SK-N-SH (cell line): ENCODE results near the gene RFPL2. TPM values are rescaled to one million over a fixed set of nuclear protein-coding genes. Genes with fewer than 3 reads are reported as not detected.

ENCODE experiments used
- CTCF ChIA-PET: fragments of 300-600, 350-600 bp; formaldehyde crosslinking; extraction: SDS; loops from one replicate; lab custom pipeline; 2021; lab: Yijun Ruan, JAX
- POLR2A ChIA-PET: fragments of 350-600 bp; sonication (Branson Sonifier 250); formaldehyde crosslinking; extraction: SDS; loops from one replicate; lab custom pipeline; 2020; ENCODE audit warnings: antibody characterized with exemption, inconsistent platforms; lab: Yijun Ruan, JAX
- DNase-seq: peaks from one replicate; pipeline ENCODE4 v3.0.0; 2012
- H2AFZ ChIP-seq: fragments of 200-600 bp; sonication (generic); 2 replicates; pipeline ENCODE4 v1.8.1; 2016; ENCODE audit warnings: antibody characterized with exemption, mild to moderate bottlenecking, low read depth
- H3F3A ChIP-seq: fragments of 200-600 bp; sonication (generic); replicated peaks from 2 replicates; pipeline ENCODE3; 2016; ENCODE audit warnings: antibody characterized with exemption, mild to moderate bottlenecking; ENCODE audit not compliant: insufficient read depth
- H3K27ac ChIP-seq, 2 experiments: fragments of 200-500 bp in 1 of 2; fragments of 200-600 bp in 1 of 2; sonication (Bioruptor generic) in 1 of 2; sonication (generic), shearing (Covaris generic) in 1 of 2; 2 replicates each; pipeline versions ENCODE4 v1.5.1 to v1.6.1; 2014 to 2016; ENCODE audit warnings: low read depth in 2 of 2, inconsistent platforms in 1 of 2, low read length in 1 of 2, mild to moderate bottlenecking in 1 of 2, mixed read lengths in 1 of 2
- H3K27me3 ChIP-seq: fragments of 200-600 bp; sonication (generic), shearing (Covaris generic); 2 replicates; pipeline ENCODE4 v1.6.1; 2016; ENCODE audit warnings: mixed run types; ENCODE audit not compliant: insufficient read depth
- H3K36me3 ChIP-seq, 2 experiments: fragments of 200-500 bp in 1 of 2; fragments of 200-600 bp in 1 of 2; sonication (Bioruptor generic) in 1 of 2; sonication (generic) in 1 of 2; replicated peaks in 1 of 2; 2 replicates each; pipeline versions ENCODE3 to v1.5.1; 2014 to 2016; ENCODE audit warnings: low read length in 1 of 2, mild to moderate bottlenecking in 1 of 2; ENCODE audit not compliant: insufficient read depth in 2 of 2, control insufficient read depth in 1 of 2
- H3K4me1 ChIP-seq, 2 experiments: fragments of 200-500 bp in 1 of 2; fragments of 200-600 bp in 1 of 2; sonication (Bioruptor generic) in 1 of 2; sonication (generic), shearing (Covaris generic) in 1 of 2; 2 replicates each; pipeline versions ENCODE4 v1.5.1 to v1.6.1; 2014 to 2016; ENCODE audit warnings: low read depth in 1 of 2, low read length in 1 of 2, mixed run types in 1 of 2; ENCODE audit not compliant: insufficient read depth in 2 of 2, control insufficient read depth in 1 of 2
- H3K4me2 ChIP-seq: fragments of 200-600 bp; sonication (generic), shearing (Covaris generic); 2 replicates; pipeline ENCODE4 v1.6.1; 2017; ENCODE audit warnings: mixed run types
- H3K4me3 ChIP-seq, 2 experiments: fragments of 200-500 bp in 1 of 2; fragments of 200-600 bp in 1 of 2; sonication (Bioruptor generic) in 1 of 2; sonication (generic), shearing (Covaris generic) in 1 of 2; 2 replicates each; pipeline versions ENCODE4 v1.5.1 to v1.8.1; 2014 to 2016; ENCODE audit warnings: low read depth in 2 of 2, inconsistent platforms in 1 of 2, low read length in 1 of 2, mild to moderate bottlenecking in 1 of 2, mixed read lengths in 1 of 2, moderate library complexity in 1 of 2
- H3K79me2 ChIP-seq: fragments of 200-600 bp; sonication (generic); 2 replicates; pipeline ENCODE4 v1.8.1; 2017; ENCODE audit warnings: mild to moderate bottlenecking; ENCODE audit not compliant: insufficient read depth
- H3K9ac ChIP-seq: fragments of 200-600 bp; sonication (generic); 2 replicates; pipeline ENCODE4 v1.6.1; 2017; ENCODE audit warnings: mixed run types
- H3K9me2 ChIP-seq: fragments of 200-600 bp; sonication (generic); 2 replicates; pipeline ENCODE4 v1.6.1; 2017; ENCODE audit warnings: mixed run types
- H3K9me3 ChIP-seq: fragments of 200-600 bp; sonication (generic); 2 replicates; pipeline ENCODE4 v1.6.1; 2017; ENCODE audit warnings: mixed run types, mild to moderate bottlenecking, moderate library complexity
- H4K20me1 ChIP-seq: fragments of 200-600 bp; sonication (generic); 2 replicates; pipeline ENCODE4 v1.6.1; 2017; ENCODE audit warnings: mild to moderate bottlenecking, mixed run types; ENCODE audit not compliant: insufficient read depth
- CHD2 ChIP-seq: fragments of 150-350 bp; IDR thresholded peaks from 2 replicates; pipeline ENCODE4 v1.6.1; 2018; ENCODE audit warnings: low read length; ENCODE audit not compliant: partially characterized antibody
- ELF1 ChIP-seq: IDR thresholded peaks from 2 replicates; pipeline ENCODE4 v1.4.0; 2012
- EP300 ChIP-seq, 2 experiments: IDR thresholded peaks; 2 replicates each; pipeline versions ENCODE4 v1.4.0 to v1.6.1; 2012; ENCODE audit warnings: borderline replicate concordance in 1 of 2, low read depth in 1 of 2, low read length in 1 of 2
- FOSL2 ChIP-seq: IDR thresholded peaks from 2 replicates; pipeline ENCODE4 v1.4.0; 2012; ENCODE audit warnings: low read depth, mild to moderate bottlenecking, moderate library complexity, borderline replicate concordance
- FOXJ3 ChIP-seq: sonication (generic); formaldehyde crosslinking; IDR thresholded peaks from 2 replicates; pipeline ENCODE4 v1.5.1; 2020; ENCODE audit warnings: mild to moderate bottlenecking, missing genetic modification reagents
- GABPA ChIP-seq: IDR thresholded peaks from 2 replicates; pipeline ENCODE4 v1.4.0; 2012; ENCODE audit warnings: low read depth, mild to moderate bottlenecking
- MEF2A ChIP-seq: IDR thresholded peaks from 2 replicates; pipeline ENCODE4 v1.4.0; 2012; ENCODE audit warnings: low read depth, borderline replicate concordance
- MXI1 ChIP-seq: IDR thresholded peaks from 2 replicates; pipeline ENCODE4 v1.6.1; 2012; ENCODE audit warnings: mild to moderate bottlenecking, low read depth, low read length, improper control_type of control experiment
- NFIC ChIP-seq: IDR thresholded peaks from 2 replicates; pipeline ENCODE4 v1.4.0; 2012; ENCODE audit warnings: borderline replicate concordance
- NRF1 ChIP-seq: IDR thresholded peaks from 2 replicates; pipeline ENCODE4 v1.6.1; 2012; ENCODE audit warnings: low read depth, mild to moderate bottlenecking, low read length
- POLR2AphosphoS5 ChIP-seq: IDR thresholded peaks from 2 replicates; pipeline ENCODE4 v1.6.1; 2012; ENCODE audit warnings: low read depth, low read length
- RAD21 ChIP-seq: IDR thresholded peaks from 2 replicates; pipeline ENCODE4 v1.6.1; 2012; ENCODE audit warnings: mild to moderate bottlenecking, low read length
- RFX5 ChIP-seq: IDR thresholded peaks from 2 replicates; pipeline ENCODE4 v1.6.1; 2012; ENCODE audit warnings: mild to moderate bottlenecking, improper control_type of control experiment, low read length
- RXRA ChIP-seq: IDR thresholded peaks from 2 replicates; pipeline ENCODE4 v1.4.0; 2012; ENCODE audit warnings: low read depth, mild to moderate bottlenecking, borderline replicate concordance
- SMC3 ChIP-seq: IDR thresholded peaks from 2 replicates; pipeline ENCODE4 v1.6.1; 2012; ENCODE audit warnings: low read depth, low read length, improper control_type of control experiment
- TCF12 ChIP-seq: IDR thresholded peaks from 2 replicates; pipeline ENCODE4 v1.4.0; 2012
- YY1 ChIP-seq: IDR thresholded peaks from 2 replicates; pipeline ENCODE4 v1.4.0; 2012; ENCODE audit warnings: low read depth, mild to moderate bottlenecking
- ZBTB33 ChIP-seq: IDR thresholded peaks from 2 replicates; pipeline ENCODE4 v1.4.0; 2012; ENCODE audit warnings: low read depth, borderline replicate concordance
- WGBS: methylation state at CpG from one replicate; pipeline ENCODE4 v1.1.6; 2017; ENCODE audit warnings: low lambda C conversion rate; 5-methylcytosine and 5-hydroxymethylcytosine counted together
- polyA plus RNA-seq, 3 experiments: library from polyadenylated mRNA; depleted of rRNA; stranded (reverse); fragments of >200 nt; gene quantifications; 2 replicates each; pipeline ENCODE4 v1.2.3, GENCODE V29; 2012
- TF ChIP-seq, protein P1 (sequence below): IDR thresholded peaks from 2 replicates; pipeline ENCODE4 v1.4.0; 2012; ENCODE audit warnings: low read depth, borderline replicate concordance
- TF ChIP-seq, protein P2 (sequence below): IDR thresholded peaks from 2 replicates; pipeline ENCODE4 v1.6.1; 2012; ENCODE audit warnings: mild to moderate bottlenecking, low read depth, low read length, moderate library complexity
- TF ChIP-seq, protein P3 (sequence below): IDR thresholded peaks from 2 replicates; pipeline ENCODE4; 2012

RFPL2 gene
- polyA plus RNA-seq, 1 of the 3 experiments (the other 2 are of a cell fraction), result 0.05 TPM

DNA sequence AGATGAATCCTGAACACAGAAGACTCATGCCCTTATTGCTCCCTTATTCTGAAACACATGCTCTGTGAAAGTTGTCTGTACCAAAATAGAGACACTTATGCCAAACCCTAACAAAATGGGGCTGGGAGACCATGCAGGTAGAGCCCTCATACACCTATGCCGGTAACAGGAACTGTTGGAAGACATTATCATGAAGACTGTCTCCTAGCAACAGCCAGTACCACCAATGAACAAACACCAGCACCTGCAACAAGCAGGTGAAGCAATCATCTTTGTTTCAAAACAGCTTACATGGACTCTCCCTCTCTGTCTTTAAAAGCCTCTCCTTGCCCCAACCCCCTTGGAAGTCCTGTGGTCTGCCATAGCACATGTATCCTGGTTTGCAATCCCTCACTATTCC, 33.0 kb upstream of the RFPL2 start:
- H3K27ac ChIP-seq, result no peak overlapping the region
- no peaks in the 10 kb centered on the region for H3K27me3 ChIP-seq
- H3K9ac ChIP-seq, result no peak overlapping the region
- POLR2A ChIA-PET, result no interaction called here
- no peaks in the 10 kb centered on the region for H3K79me2 ChIP-seq
- H4K20me1 ChIP-seq, result no peaks in the 10 kb centered on the region
- H3K9me2 ChIP-seq, result no peaks in the 10 kb centered on the region
- no peak overlapping the region for H3K4me2 ChIP-seq
- no peak overlapping the region for H2AFZ ChIP-seq
- H3K36me3 ChIP-seq, result no peaks in the 10 kb centered on the region
- CTCF ChIA-PET, result interaction anchor here (1.6 to 2.9 kb wide), 2 partner anchors 29 to 36 kb away, joined by 7 to 9 read pairs; no protein-coding TSS in a partner anchor
- H3F3A ChIP-seq, result no peaks in the 10 kb centered on the region
- no peaks in the 10 kb centered on the region for H3K9me3 ChIP-seq
- H3K4me1 ChIP-seq, result no peaks in the 10 kb centered on the region
- no peak overlapping the region for H3K4me3 ChIP-seq
- WGBS, result 100% methylated on average over 1 of the region's 1 CpG
- DNase-seq, result no peak
- TF ChIP-seq NFIC (no peak), RAD21 (no peak)

- Histone ChIP-seq H3K27ac (no peak overlapping the region), H2AFZ (no peak overlapping the region), H4K20me1 (no peaks in the 10 kb centered on the region), H3K27me3 (no peaks in the 10 kb centered on the region), H3K36me3 (no peaks in the 10 kb centered on the region), H3K79me2 (no peaks in the 10 kb centered on the region), H3K4me2 (no peak overlapping the region), H3F3A (no peaks in the 10 kb centered on the region), H3K4me1 (no peaks in the 10 kb centered on the region), H3K9me2 (no peaks in the 10 kb centered on the region)
- CTCF ChIA-PET, result interaction anchor here (1.6 to 2.9 kb wide), 2 partner anchors 30 to 35 kb away, joined by 7 to 9 read pairs; no protein-coding TSS in a partner anchor
- WGBS, result 71% methylated on average over 8 of the region's 8 CpGs
- POLR2A ChIA-PET, result no interaction called here
- no peak for TF ChIP-seq MXI1
- no peak for TF ChIP-seq GABPA
- TF ChIP-seq EP300 (IDR thresholded peaks at IDR 0.05; ENCODE audit: borderline replicate concordance in 1 of 2, low read depth in 1 of 2, low read length in 1 of 2), result no peak
- no peak for TF ChIP-seq POLR2AphosphoS5
- no peak for TF ChIP-seq SMC3
- no peak for TF ChIP-seq FOXJ3 (CRISPR knock-in tag)
- no peak for TF ChIP-seq CHD2
- TF ChIP-seq MEF2A, result no peak
- no peak for TF ChIP-seq ELF1
- TF ChIP-seq NRF1, result no peak
- TF ChIP-seq YY1, result no peak
- no peak for TF ChIP-seq ZBTB33
- TF ChIP-seq TCF12, result no peak
- TF ChIP-seq, protein P1, sequence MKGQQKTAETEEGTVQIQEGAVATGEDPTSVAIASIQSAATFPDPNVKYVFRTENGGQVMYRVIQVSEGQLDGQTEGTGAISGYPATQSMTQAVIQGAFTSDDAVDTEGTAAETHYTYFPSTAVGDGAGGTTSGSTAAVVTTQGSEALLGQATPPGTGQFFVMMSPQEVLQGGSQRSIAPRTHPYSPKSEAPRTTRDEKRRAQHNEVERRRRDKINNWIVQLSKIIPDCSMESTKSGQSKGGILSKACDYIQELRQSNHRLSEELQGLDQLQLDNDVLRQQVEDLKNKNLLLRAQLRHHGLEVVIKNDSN, result no peak
- TF ChIP-seq FOSL2, result no peak
- TF ChIP-seq, protein P2, sequence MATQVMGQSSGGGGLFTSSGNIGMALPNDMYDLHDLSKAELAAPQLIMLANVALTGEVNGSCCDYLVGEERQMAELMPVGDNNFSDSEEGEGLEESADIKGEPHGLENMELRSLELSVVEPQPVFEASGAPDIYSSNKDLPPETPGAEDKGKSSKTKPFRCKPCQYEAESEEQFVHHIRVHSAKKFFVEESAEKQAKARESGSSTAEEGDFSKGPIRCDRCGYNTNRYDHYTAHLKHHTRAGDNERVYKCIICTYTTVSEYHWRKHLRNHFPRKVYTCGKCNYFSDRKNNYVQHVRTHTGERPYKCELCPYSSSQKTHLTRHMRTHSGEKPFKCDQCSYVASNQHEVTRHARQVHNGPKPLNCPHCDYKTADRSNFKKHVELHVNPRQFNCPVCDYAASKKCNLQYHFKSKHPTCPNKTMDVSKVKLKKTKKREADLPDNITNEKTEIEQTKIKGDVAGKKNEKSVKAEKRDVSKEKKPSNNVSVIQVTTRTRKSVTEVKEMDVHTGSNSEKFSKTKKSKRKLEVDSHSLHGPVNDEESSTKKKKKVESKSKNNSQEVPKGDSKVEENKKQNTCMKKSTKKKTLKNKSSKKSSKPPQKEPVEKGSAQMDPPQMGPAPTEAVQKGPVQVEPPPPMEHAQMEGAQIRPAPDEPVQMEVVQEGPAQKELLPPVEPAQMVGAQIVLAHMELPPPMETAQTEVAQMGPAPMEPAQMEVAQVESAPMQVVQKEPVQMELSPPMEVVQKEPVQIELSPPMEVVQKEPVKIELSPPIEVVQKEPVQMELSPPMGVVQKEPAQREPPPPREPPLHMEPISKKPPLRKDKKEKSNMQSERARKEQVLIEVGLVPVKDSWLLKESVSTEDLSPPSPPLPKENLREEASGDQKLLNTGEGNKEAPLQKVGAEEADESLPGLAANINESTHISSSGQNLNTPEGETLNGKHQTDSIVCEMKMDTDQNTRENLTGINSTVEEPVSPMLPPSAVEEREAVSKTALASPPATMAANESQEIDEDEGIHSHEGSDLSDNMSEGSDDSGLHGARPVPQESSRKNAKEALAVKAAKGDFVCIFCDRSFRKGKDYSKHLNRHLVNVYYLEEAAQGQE, result no peak
- TF ChIP-seq, protein P3, sequence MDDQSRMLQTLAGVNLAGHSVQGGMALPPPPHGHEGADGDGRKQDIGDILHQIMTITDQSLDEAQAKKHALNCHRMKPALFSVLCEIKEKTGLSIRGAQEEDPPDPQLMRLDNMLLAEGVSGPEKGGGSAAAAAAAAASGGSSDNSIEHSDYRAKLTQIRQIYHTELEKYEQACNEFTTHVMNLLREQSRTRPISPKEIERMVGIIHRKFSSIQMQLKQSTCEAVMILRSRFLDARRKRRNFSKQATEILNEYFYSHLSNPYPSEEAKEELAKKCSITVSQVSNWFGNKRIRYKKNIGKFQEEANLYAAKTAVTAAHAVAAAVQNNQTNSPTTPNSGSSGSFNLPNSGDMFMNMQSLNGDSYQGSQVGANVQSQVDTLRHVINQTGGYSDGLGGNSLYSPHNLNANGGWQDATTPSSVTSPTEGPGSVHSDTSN, result no peak
- no peak for TF ChIP-seq RFX5
- no peak for TF ChIP-seq RXRA
- TF ChIP-seq, all 33 proteins: peak for 0
- DNase-seq, result no peak
- no peaks in the 10 kb centered on the region for H3K9me3 ChIP-seq
- H3K4me3 ChIP-seq, result no peak overlapping the region
- H3K9ac ChIP-seq, result no peak overlapping the region
Observed at GRCh38 chr22:32236970-32237369, 32.1 kb upstream of the RFPL2 start.
